LNCaP clone FGC (cell line): Measurements from ENCODE around the gene AZU1.

ENCODE experiments used
- DNase-seq: peaks from one replicate; pipeline ENCODE4 v3.0.0-alpha.2; 2011; ENCODE audit warnings: low read depth
- H3K4me3 ChIP-seq: 2 replicates; pipeline ENCODE4 v1.5.1; 2011; ENCODE audit warnings: mild to moderate bottlenecking, low read depth, low read length, control low read depth
- CTCF ChIP-seq: IDR thresholded peaks from 2 replicates; pipeline ENCODE4 v1.5.1; 2012; ENCODE audit warnings: mild to moderate bottlenecking; ENCODE audit not compliant: control insufficient read depth, insufficient read depth; ENCODE audit errors: extremely low read depth

Gene AZU1

GRCh38 chr19:867855-868457, 40.3 kb downstream of the AZU1 start:
- DNase-seq, result no peak
- TF ChIP-seq CTCF, result no peak
- H3K4me3 ChIP-seq, result no peak overlapping the region

DNA sequence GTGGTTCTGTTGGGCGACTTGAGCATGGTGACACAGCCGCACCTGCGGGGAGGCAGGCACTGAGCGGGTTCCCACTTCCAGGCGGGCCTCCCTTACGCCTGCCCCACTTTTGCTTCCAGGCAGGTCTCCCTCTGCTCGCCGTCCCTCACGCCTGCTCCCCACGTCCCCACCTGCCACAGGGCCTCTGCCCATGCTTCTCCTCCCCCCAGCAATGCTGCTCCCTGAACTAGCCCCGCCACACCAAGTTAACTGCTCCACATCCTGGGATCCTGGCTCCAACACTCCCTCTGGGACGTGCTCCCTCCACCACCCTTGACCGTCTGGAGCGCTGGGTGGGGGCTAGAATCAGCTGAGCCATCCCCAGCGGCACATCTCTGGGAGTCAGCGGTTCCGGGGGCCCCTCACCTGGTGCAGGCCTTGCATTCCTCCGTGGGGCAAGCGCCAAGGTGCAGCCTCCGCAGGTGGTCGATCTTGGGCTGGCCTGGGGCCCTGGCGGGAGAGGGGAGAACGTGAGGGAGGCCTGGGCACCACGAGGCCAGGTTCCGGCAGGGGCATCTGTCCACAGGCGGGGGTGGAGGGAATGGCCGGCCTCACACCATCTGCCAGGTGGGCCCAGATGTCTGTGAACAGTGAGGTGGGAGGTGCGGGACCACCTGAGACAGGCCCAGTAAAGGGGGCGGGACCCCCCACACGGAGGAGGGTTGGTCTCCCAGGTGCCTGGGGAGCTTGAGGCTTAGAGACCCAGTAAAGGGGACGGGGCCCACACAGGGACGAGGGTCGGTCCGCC, 41.0 kb downstream of the AZU1 start:
- no peak overlapping the region for H3K4me3 ChIP-seq
- no peak for DNase-seq
- no peak for TF ChIP-seq CTCF

GRCh38 chr19:869245-870177, 41.9 kb downstream of the AZU1 start:
- no peak overlapping the region for H3K4me3 ChIP-seq
- DNase-seq, result no peak

DNA sequence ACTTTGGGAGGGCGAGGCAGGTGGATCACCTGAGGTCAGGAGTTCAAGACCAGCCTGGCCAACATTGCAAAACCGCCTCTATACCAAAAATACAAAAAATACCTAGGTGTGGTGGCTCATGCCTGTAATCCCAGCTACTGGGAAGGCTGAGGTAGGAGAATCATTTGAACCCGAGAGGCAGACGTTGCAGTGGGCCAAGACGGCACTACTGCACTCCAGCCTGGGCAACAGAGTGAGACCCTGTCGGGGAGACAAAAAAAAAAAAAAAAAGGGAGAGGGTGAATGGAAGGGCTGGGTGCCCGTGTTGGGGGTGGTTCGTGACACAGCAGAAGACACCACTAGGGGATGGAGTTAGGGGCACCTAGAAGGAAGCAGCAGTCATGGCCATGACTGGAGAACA, 42.7 kb downstream of the AZU1 start:
- TF ChIP-seq CTCF, result no peak
- H3K4me3 ChIP-seq, result no peak overlapping the region
- no peak for DNase-seq

More at GRCh38 chr19:869245-870177, 41.9 kb downstream of the AZU1 start:
- TF ChIP-seq CTCF, result no peak

- no peak overlapping the region for H3K4me3 ChIP-seq
- no peak for DNase-seq
- no peak for TF ChIP-seq CTCF
Observed at GRCh38 chr19:870963-871401, 43.3 kb downstream of the AZU1 start.

- DNase-seq, result no peak
- H3K4me3 ChIP-seq, result no peak overlapping the region
- TF ChIP-seq CTCF, result no peak
Observed at GRCh38 chr19:871446-872265, 44.0 kb downstream of the AZU1 start.
